ENCODE data around the gene SHROOM3. TPM values are rescaled to one million over a fixed set of nuclear protein-coding genes. Genes with fewer than 3 reads are reported as not detected.

The SHROOM3 gene
- total and polyA plus RNA-seq, 2 experiments from 2014 or later: 11.3 to 73.5 TPM

DNA sequence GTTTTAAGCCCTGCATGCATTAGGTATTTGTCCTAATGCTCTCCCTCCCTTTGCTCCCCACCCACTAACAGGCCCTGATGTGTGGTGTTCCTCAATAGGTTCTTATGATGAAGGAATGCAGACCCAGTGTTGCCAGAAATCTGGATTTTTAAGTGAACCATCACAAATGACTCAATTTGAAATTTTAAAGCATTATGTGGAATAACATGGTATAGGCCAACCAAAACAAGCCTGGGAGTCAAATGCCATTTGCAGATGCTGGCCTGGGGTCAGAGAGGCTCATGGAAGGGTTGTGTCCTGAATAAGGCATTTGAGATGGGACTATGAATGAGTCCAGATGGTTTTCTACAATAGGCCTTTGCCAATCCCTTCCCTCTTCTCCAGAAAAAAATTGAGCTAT is 179.6 kb downstream of the SHROOM3 start:
- ATAC-seq: no peak
- no peak for TF ChIP-seq JUNB (IDR thresholded peaks at IDR 0.05; ENCODE audit: unreplicated experiment)
- peaks cover 32% of the 10 kb centered on the region for H3K4me1 Mint-ChIP-seq

DNA sequence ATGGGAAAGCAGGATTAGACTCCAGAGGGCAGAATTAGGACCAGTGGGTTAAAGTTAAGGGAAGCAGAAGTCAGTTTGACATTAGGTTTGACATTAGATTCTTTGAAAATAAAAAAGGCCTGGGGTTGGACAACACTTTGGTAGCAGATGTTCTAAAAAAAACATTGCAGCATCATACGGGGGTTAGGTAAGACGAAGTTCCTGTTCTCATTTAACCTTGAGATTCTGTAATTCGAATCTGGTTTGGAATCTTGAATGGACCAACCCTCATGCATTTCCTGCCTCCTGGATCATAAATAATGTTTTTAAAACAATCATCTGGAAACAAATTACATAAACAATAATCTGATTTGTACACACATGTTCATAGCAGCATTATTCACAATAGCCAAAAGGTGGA is 181.0 kb downstream of the SHROOM3 start:
- H3K4me1 Mint-ChIP-seq: peaks cover 30% of the 10 kb centered on the region
- Histone ChIP-seq H3F3A (replicated peaks; ENCODE audit: low read depth) (no peaks in the 10 kb centered on the region), H4K20me1 (replicated peaks; ENCODE audit: insufficient read depth) (no peaks in the 10 kb centered on the region), H3K36me3 (ENCODE audit: insufficient read depth) (no peaks in the 10 kb centered on the region), H3K27ac (ENCODE audit: low read depth) (no peak overlapping the region), H3K9me2 (ENCODE audit: insufficient read depth) (no peaks in the 10 kb centered on the region), H3K4me3 (no peak overlapping the region), H3K27me3 (ENCODE audit: insufficient read depth) (no peaks in the 10 kb centered on the region), H3K4me2 (0 out of 2 replicates have a peak overlapping the region, but pooled peaks have one; percentile 16), H2AFZ (no peak overlapping the region), H3K79me2 (replicated peaks; ENCODE audit: insufficient read depth) (no peaks in the 10 kb centered on the region), H3K4me1 (ENCODE audit: insufficient read depth) (peaks cover 12% of the 10 kb centered on the region)
- H3K36me3 Mint-ChIP-seq (ENCODE audit: low read depth): no peaks in the 10 kb centered on the region; the same call in 2 of the 3 replicates
- no peak overlapping the region for H3K4me3 Mint-ChIP-seq
- DNase-seq (ENCODE audit: low spot score) (no peak), ATAC-seq (no peak)
- no peak overlapping the region for H3K27ac Mint-ChIP-seq
- H3K27me3 Mint-ChIP-seq (ENCODE audit: insufficient read depth, low read depth, poor library complexity): peaks cover 6% of the 10 kb centered on the region
- no peaks in the 10 kb centered on the region for H3K9me3 Mint-ChIP-seq
- TF ChIP-seq EZH2phosphoT487 (IDR thresholded peaks at IDR 0.05; ENCODE audit: unreplicated experiment): no peak
- TF ChIP-seq POLR2AphosphoS5 (IDR thresholded peaks at IDR 0.05; ENCODE audit: low read depth): no peak
- TF ChIP-seq, protein P1, sequence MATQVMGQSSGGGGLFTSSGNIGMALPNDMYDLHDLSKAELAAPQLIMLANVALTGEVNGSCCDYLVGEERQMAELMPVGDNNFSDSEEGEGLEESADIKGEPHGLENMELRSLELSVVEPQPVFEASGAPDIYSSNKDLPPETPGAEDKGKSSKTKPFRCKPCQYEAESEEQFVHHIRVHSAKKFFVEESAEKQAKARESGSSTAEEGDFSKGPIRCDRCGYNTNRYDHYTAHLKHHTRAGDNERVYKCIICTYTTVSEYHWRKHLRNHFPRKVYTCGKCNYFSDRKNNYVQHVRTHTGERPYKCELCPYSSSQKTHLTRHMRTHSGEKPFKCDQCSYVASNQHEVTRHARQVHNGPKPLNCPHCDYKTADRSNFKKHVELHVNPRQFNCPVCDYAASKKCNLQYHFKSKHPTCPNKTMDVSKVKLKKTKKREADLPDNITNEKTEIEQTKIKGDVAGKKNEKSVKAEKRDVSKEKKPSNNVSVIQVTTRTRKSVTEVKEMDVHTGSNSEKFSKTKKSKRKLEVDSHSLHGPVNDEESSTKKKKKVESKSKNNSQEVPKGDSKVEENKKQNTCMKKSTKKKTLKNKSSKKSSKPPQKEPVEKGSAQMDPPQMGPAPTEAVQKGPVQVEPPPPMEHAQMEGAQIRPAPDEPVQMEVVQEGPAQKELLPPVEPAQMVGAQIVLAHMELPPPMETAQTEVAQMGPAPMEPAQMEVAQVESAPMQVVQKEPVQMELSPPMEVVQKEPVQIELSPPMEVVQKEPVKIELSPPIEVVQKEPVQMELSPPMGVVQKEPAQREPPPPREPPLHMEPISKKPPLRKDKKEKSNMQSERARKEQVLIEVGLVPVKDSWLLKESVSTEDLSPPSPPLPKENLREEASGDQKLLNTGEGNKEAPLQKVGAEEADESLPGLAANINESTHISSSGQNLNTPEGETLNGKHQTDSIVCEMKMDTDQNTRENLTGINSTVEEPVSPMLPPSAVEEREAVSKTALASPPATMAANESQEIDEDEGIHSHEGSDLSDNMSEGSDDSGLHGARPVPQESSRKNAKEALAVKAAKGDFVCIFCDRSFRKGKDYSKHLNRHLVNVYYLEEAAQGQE (IDR thresholded peaks at IDR 0.05; ENCODE audit: unreplicated experiment): no peak
- TF ChIP-seq, protein P2, sequence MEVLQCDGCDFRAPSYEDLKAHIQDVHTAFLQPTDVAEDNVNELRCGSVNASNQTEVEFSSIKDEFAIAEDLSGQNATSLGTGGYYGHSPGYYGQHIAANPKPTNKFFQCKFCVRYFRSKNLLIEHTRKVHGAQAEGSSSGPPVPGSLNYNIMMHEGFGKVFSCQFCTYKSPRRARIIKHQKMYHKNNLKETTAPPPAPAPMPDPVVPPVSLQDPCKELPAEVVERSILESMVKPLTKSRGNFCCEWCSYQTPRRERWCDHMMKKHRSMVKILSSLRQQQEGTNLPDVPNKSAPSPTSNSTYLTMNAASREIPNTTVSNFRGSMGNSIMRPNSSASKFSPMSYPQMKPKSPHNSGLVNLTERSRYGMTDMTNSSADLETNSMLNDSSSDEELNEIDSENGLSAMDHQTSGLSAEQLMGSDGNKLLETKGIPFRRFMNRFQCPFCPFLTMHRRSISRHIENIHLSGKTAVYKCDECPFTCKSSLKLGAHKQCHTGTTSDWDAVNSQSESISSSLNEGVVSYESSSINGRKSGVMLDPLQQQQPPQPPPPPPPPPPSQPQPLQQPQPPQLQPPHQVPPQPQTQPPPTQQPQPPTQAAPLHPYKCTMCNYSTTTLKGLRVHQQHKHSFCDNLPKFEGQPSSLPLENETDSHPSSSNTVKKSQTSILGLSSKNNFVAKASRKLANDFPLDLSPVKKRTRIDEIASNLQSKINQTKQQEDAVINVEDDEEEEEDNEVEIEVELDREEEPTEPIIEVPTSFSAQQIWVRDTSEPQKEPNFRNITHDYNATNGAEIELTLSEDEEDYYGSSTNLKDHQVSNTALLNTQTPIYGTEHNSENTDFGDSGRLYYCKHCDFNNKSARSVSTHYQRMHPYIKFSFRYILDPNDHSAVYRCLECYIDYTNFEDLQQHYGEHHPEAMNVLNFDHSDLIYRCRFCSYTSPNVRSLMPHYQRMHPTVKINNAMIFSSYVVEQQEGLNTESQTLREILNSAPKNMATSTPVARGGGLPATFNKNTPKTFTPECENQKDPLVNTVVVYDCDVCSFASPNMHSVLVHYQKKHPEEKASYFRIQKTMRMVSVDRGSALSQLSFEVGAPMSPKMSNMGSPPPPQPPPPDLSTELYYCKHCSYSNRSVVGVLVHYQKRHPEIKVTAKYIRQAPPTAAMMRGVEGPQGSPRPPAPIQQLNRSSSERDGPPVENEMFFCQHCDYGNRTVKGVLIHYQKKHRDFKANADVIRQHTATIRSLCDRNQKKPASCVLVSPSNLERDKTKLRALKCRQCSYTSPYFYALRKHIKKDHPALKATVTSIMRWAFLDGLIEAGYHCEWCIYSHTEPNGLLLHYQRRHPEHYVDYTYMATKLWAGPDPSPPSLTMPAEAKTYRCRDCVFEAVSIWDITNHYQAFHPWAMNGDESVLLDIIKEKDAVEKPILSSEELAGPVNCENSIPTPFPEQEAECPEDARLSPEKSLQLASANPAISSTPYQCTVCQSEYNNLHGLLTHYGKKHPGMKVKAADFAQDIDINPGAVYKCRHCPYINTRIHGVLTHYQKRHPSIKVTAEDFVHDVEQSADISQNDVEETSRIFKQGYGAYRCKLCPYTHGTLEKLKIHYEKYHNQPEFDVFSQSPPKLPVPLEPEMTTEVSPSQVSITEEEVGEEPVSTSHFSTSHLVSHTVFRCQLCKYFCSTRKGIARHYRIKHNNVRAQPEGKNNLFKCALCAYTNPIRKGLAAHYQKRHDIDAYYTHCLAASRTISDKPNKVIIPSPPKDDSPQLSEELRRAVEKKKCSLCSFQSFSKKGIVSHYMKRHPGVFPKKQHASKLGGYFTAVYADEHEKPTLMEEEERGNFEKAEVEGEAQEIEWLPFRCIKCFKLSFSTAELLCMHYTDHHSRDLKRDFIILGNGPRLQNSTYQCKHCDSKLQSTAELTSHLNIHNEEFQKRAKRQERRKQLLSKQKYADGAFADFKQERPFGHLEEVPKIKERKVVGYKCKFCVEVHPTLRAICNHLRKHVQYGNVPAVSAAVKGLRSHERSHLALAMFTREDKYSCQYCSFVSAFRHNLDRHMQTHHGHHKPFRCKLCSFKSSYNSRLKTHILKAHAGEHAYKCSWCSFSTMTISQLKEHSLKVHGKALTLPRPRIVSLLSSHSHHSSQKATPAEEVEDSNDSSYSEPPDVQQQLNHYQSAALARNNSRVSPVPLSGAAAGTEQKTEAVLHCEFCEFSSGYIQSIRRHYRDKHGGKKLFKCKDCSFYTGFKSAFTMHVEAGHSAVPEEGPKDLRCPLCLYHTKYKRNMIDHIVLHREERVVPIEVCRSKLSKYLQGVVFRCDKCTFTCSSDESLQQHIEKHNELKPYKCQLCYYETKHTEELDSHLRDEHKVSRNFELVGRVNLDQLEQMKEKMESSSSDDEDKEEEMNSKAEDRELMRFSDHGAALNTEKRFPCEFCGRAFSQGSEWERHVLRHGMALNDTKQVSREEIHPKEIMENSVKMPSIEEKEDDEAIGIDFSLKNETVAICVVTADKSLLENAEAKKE (CRISPR knock-in tag; IDR thresholded peaks at IDR 0.05): no peak
- no peak for TF ChIP-seq JUNB (IDR thresholded peaks at IDR 0.05; ENCODE audit: unreplicated experiment)
- TF ChIP-seq, protein P3, sequence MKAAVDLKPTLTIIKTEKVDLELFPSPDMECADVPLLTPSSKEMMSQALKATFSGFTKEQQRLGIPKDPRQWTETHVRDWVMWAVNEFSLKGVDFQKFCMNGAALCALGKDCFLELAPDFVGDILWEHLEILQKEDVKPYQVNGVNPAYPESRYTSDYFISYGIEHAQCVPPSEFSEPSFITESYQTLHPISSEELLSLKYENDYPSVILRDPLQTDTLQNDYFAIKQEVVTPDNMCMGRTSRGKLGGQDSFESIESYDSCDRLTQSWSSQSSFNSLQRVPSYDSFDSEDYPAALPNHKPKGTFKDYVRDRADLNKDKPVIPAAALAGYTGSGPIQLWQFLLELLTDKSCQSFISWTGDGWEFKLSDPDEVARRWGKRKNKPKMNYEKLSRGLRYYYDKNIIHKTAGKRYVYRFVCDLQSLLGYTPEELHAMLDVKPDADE (IDR thresholded peaks at IDR 0.05): no peak
- TF ChIP-seq NANOG (IDR thresholded peaks at IDR 0.05; ENCODE audit: borderline replicate concordance): no peak
- TF ChIP-seq STAT1 (IDR thresholded peaks at IDR 0.05; ENCODE audit: unreplicated experiment): no peak

More for the DNA sequence above, 179.6 kb downstream of the SHROOM3 start:
- Histone ChIP-seq H3K27me3 (ENCODE audit: insufficient read depth) (no peaks in the 10 kb centered on the region), H4K20me1 (replicated peaks; ENCODE audit: insufficient read depth) (no peaks in the 10 kb centered on the region), H3K4me1 (ENCODE audit: insufficient read depth) (peaks cover 24% of the 10 kb centered on the region), H3K27ac (ENCODE audit: low read depth) (no peak overlapping the region), H3K36me3 (ENCODE audit: insufficient read depth) (no peaks in the 10 kb centered on the region), H3K9me2 (ENCODE audit: insufficient read depth) (no peaks in the 10 kb centered on the region), H3K4me3 (no peak overlapping the region), H2AFZ (no peak overlapping the region), H3K4me2 (no peak overlapping the region), H3K79me2 (replicated peaks; ENCODE audit: insufficient read depth) (no peaks in the 10 kb centered on the region), H3F3A (replicated peaks; ENCODE audit: low read depth) (no peaks in the 10 kb centered on the region)
- H3K4me3 Mint-ChIP-seq: no peak overlapping the region
- H3K27me3 Mint-ChIP-seq (ENCODE audit: insufficient read depth, low read depth, poor library complexity): peaks cover 6% of the 10 kb centered on the region
- no peak overlapping the region for H3K27ac Mint-ChIP-seq
- H3K36me3 Mint-ChIP-seq (ENCODE audit: low read depth): no peaks in the 10 kb centered on the region
- no peak for DNase-seq (ENCODE audit: low spot score)
- no peaks in the 10 kb centered on the region for H3K9me3 Mint-ChIP-seq

Data from GM23338 (cell line).